ENCODE data around the gene PCBP3. TPM values are rescaled to one million over a fixed set of nuclear protein-coding genes. Genes with fewer than 3 reads are reported as not detected.

PCBP3 gene
- total and polyA plus RNA-seq, 12 donors, result 1.7 to 15.8 (median 4.7) TPM

DNA sequence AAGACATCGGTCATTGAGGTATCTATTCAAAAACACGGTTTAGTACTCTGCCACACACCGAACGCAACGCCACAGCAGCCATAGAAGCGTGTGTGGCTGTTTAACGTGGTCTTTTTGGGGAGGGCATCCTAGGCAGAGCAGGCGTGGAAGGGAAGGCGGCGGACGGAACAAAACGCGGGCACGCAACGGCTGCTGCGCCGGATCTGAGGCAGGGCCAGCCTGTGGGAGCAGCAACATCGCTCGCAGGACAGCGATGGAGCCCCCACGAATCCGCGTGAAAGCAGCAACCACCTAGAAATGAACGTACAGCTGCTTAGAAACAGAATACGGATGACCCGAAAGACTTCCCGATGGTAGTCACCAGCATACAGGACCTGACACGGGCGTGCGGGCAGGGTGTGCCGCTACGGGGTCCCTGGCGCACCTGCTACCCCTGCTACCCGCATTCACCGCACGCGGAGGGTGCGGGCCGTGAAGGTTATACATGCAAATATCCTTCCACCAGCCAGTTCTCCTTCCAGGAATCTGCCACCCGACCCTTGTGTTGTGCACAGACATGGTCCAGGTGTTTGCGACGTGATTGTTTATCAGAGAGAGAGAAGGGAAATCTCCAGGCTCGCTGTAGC is 223.6 kb downstream of the PCBP3 start:
- no peak for TF ChIP-seq POLR2A (IDR thresholded peaks at IDR 0.05)
- TF ChIP-seq, protein P1, sequence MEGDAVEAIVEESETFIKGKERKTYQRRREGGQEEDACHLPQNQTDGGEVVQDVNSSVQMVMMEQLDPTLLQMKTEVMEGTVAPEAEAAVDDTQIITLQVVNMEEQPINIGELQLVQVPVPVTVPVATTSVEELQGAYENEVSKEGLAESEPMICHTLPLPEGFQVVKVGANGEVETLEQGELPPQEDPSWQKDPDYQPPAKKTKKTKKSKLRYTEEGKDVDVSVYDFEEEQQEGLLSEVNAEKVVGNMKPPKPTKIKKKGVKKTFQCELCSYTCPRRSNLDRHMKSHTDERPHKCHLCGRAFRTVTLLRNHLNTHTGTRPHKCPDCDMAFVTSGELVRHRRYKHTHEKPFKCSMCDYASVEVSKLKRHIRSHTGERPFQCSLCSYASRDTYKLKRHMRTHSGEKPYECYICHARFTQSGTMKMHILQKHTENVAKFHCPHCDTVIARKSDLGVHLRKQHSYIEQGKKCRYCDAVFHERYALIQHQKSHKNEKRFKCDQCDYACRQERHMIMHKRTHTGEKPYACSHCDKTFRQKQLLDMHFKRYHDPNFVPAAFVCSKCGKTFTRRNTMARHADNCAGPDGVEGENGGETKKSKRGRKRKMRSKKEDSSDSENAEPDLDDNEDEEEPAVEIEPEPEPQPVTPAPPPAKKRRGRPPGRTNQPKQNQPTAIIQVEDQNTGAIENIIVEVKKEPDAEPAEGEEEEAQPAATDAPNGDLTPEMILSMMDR (IDR thresholded peaks at IDR 0.05), result no peak
- 86 to 92% (median 89%) methylated on average over 26 to 43 of the region's 43 CpGs for WGBS, 4 donors
- no peaks in the 10 kb centered on the region for H3K4me1 ChIP-seq (replicated peaks in 1 of 2)
- H3K4me3 ChIP-seq, result no peak overlapping the region
- H3K36me3 ChIP-seq (replicated peaks in 1 of 2), result no peaks in the 10 kb centered on the region
- peak in 1 of 7 donors; percentile 36 for DNase-seq
- no peaks in the 10 kb centered on the region for H3K27me3 ChIP-seq
- no peaks in the 10 kb centered on the region for H3K9me3 ChIP-seq (replicated peaks in 1 of 3)
- intact Hi-C loops (cut with DNase I), result no loop called here
- no peak overlapping the region for H3K27ac ChIP-seq

DNA sequence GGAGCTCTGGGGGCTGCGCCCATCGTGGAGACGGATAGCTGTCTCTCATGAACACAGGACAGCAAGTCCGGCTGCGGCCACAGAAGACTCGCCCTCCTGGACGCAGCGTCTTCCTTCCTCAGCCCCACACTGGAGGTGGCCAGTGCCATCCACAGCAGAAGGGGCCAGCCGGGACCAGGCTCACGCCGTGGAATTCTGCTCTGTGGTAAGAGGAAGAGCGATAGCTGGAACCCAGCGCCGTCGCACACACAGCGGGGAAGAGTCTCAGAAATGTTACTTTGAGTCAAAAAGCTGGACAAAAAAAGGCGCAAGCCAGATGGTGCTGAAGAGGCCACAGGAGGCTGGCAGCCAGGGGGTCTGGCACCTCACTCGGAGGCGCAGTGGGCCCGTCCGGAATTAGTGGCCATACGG is 224.2 kb downstream of the PCBP3 start:
- Histone ChIP-seq H3K9me3 (replicated peaks in 1 of 3) (no peaks in the 10 kb centered on the region), H3K27me3 (no peaks in the 10 kb centered on the region), H3K4me1 (replicated peaks in 1 of 2) (no peaks in the 10 kb centered on the region), H3K36me3 (replicated peaks in 1 of 2) (no peaks in the 10 kb centered on the region), H3K4me3 (no peak overlapping the region), H3K27ac (no peak overlapping the region)
- peak in 1 of 7 donors; percentile 33 for DNase-seq
- WGBS, 4 donors, result 86 to 93% (median 92%) methylated on average over 20 to 22 of the region's 22 CpGs
- intact Hi-C loops (cut with DNase I), result no loop called here
- TF ChIP-seq, protein P1 (IDR thresholded peaks at IDR 0.05), result no peak
- no peak for TF ChIP-seq POLR2A (IDR thresholded peaks at IDR 0.05)

DNA sequence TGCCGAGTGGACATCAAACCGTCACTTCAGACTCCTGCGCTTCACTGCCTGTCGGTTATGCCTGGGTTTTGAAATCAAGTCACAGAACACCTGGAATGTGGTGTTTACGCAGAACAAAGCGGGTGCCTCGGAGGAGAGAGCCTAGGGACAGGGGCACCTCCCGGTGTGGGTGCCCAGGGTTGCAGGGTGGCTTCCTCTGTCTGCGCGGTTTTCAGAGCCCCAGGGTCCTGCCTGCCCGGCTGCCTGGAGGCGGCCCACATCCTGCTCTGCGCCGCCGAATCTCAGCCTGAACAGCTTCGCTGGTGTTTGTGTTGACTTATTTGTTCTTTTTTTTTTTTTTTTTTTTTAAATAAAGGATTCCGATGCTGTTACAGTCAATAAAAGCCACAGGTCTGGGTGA is 224.6 kb downstream of the PCBP3 start:
- Histone ChIP-seq H3K9me3 (replicated peaks in 1 of 3) (no peaks in the 10 kb centered on the region), H3K27ac (no peak overlapping the region), H3K27me3 (no peaks in the 10 kb centered on the region), H3K4me1 (replicated peaks in 1 of 2) (no peaks in the 10 kb centered on the region), H3K36me3 (replicated peaks in 1 of 2) (no peaks in the 10 kb centered on the region), H3K4me3 (no peak overlapping the region)
- TF ChIP-seq POLR2A (IDR thresholded peaks at IDR 0.05), result no peak
- TF ChIP-seq, protein P1 (IDR thresholded peaks at IDR 0.05), result no peak
- DNase-seq, result peak in 1 of 7 donors; percentile 7
- WGBS, 4 donors, result 84 to 94% (median 88%) methylated on average over 14 to 17 of the region's 17 CpGs
- intact Hi-C loops (cut with DNase I), result no loop called here

DNA sequence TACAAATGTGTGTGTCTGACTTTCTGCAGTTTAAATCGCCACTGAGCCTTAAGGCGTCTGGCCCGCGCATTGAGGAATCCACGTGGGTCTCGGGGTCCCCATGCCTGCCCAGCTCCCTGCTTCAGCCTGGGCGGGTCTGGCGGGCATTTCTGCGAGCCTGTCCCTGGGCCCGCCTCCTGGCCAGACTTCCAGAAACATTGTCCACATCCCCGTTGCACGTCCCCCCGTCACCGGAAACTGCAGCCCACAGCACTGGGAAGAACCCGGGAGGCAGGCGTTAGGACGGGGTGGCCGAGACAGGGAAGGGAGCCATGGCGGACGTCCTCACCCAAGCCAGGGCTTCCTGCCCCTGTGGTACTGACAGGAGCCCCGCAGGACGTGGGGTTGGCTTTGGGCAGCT is 225.0 kb downstream of the PCBP3 start:
- peak in 1 of 7 donors; percentile 2 for DNase-seq
- intact Hi-C loops (cut with DNase I), result no loop called here
- TF ChIP-seq, protein P1 (IDR thresholded peaks at IDR 0.05), result no peak
- TF ChIP-seq POLR2A (IDR thresholded peaks at IDR 0.05), result no peak

More for the DNA sequence above, 225.0 kb downstream of the PCBP3 start:
- Histone ChIP-seq H3K4me1 (replicated peaks in 1 of 2) (no peaks in the 10 kb centered on the region), H3K27me3 (no peaks in the 10 kb centered on the region), H3K4me3 (no peak overlapping the region), H3K36me3 (replicated peaks in 1 of 2) (no peaks in the 10 kb centered on the region), H3K27ac (no peak overlapping the region), H3K9me3 (replicated peaks in 1 of 3) (no peaks in the 10 kb centered on the region)
- 80 to 89% (median 83%) methylated on average over 14 to 22 of the region's 22 CpGs for WGBS, 4 donors
